A549 (cell line): Measurements from ENCODE around the gene ITGA1. TPM values are rescaled to one million over a fixed set of nuclear protein-coding genes. Genes with fewer than 3 reads are reported as not detected.

Experiments
- ATAC-seq, 2 experiments: fragments of 200-7000 bp in 1 of 2; fragments of >200 bp in 1 of 2; cut with Nextera tagmentation in 1 of 2; cut with Tn5 transposase in 1 of 2; 3 replicates each; pipeline versions ENCODE4 v1.8.0 to v1.9.1; 2018 to 2020; ENCODE audit warnings: mild to moderate bottlenecking in 1 of 2, moderate library complexity in 1 of 2
- CTCF ChIA-PET: fragments of 300-600 bp; sonication (Branson Sonifier 250); formaldehyde crosslinking; extraction: SDS; loops from one replicate; lab custom pipeline; 2021; ENCODE audit warnings: antibody characterized with exemption, inconsistent platforms; lab: Yijun Ruan, JAX
- POLR2A ChIA-PET: fragments of 350-600 bp; formaldehyde crosslinking; extraction: SDS; loops from one replicate; lab custom pipeline; 2021; ENCODE audit warnings: antibody characterized with exemption, inconsistent platforms; lab: Yijun Ruan, JAX
- DNase-seq, 2 experiments: peaks; one replicate each; pipeline versions ENCODE4 v3.0.0 to v3.0.0-alpha.2; 2011 to 2016; ENCODE audit warnings: low read depth in 1 of 2, low spot score in 1 of 2
- FAIRE-seq: peaks from 2 replicates; lab custom pipeline; 2011; peaks lifted over from hg19 to GRCh38; lab: Jason Lieb, UNC
- H3K27ac ChIP-seq, 2 experiments: fragments of >200 bp; sonication (Bioruptor Twin); formaldehyde crosslinking; 3 replicates each; pipeline ENCODE4 v1.5.1; 2016 to 2017
- H3K4me1 ChIP-seq: fragments of >200 bp; sonication (Bioruptor Twin); formaldehyde crosslinking; 3 replicates; pipeline ENCODE4 v1.6.1; 2016
- H3K4me2 ChIP-seq: fragments of >200 bp; sonication (Bioruptor Twin); formaldehyde crosslinking; 3 replicates; pipeline ENCODE4 v1.6.1; 2016
- H3K4me3 ChIP-seq: fragments of >200 bp; sonication (Bioruptor Twin); formaldehyde crosslinking; 3 replicates; pipeline ENCODE4 v1.5.1; 2016
- H3K9me3 ChIP-seq: fragments of >200 bp; sonication (Bioruptor Twin); formaldehyde crosslinking; 3 replicates; pipeline ENCODE4 v1.6.1; 2016
- CHD2 ChIP-seq: fragments of 150-350 bp; IDR thresholded peaks from 2 replicates; pipeline ENCODE4 v1.6.1; 2014; ENCODE audit warnings: low read length; ENCODE audit not compliant: partially characterized antibody
- EHF ChIP-seq: fragments of 250-450 bp; sonication (Bioruptor Pico); IDR thresholded peaks from 2 replicates; pipeline ENCODE4 v1.5.0; 2020; ENCODE audit warnings: mild to moderate bottlenecking
- ELK1 ChIP-seq: fragments of 150-350 bp; IDR thresholded peaks from 2 replicates; pipeline ENCODE4 v1.6.1; 2014; ENCODE audit warnings: low read depth, mild to moderate bottlenecking, low read length
- FOSL2 ChIP-seq, 2 experiments: fragments of 450-650 bp in 1 of 2; fragments of >200 bp in 1 of 2; sonication (Bioruptor Twin) in 1 of 2; formaldehyde crosslinking; IDR thresholded peaks; 2 replicates each; pipeline versions ENCODE4 v1.5.0 to v1.6.1; 2016 to 2020; ENCODE audit warnings: mild to moderate bottlenecking in 1 of 2, moderate library complexity in 1 of 2
- FOXS1 ChIP-seq: fragments of 250-450 bp; sonication (Bioruptor Pico); IDR thresholded peaks from 2 replicates; pipeline ENCODE4 v1.5.0; 2020; ENCODE audit warnings: mild to moderate bottlenecking, moderate library complexity
- HMGXB4 ChIP-seq: fragments of 250-450 bp; sonication (Bioruptor Pico); IDR thresholded peaks from 2 replicates; pipeline ENCODE4 v1.5.0; 2021; ENCODE audit warnings: mild to moderate bottlenecking, moderate library complexity, borderline replicate concordance
- MAX ChIP-seq: IDR thresholded peaks from 2 replicates; pipeline ENCODE4 v1.6.1; 2012
- MYC ChIP-seq: IDR thresholded peaks from 2 replicates; pipeline ENCODE4 v1.6.1; 2012; ENCODE audit warnings: mild to moderate bottlenecking, inconsistent platforms, low read length, improper control_type of control experiment, borderline replicate concordance
- NR3C1 ChIP-seq: fragments of >200 bp; sonication (Bioruptor Twin); formaldehyde crosslinking; IDR thresholded peaks from 3 replicates; pipeline ENCODE4 v1.6.1; 2017
- PHF8 ChIP-seq: fragments of 200-600 bp; sonication (generic); IDR thresholded peaks from 2 replicates; pipeline ENCODE4 v1.6.1; 2016; ENCODE audit warnings: low read depth, mild to moderate bottlenecking, antibody characterized with exemption, moderate library complexity, borderline replicate concordance
- POLR2A ChIP-seq: IDR thresholded peaks from 2 replicates; pipeline ENCODE4 v1.6.1; 2012; ENCODE audit warnings: mild to moderate bottlenecking, low read length
- RAD21 ChIP-seq, 2 experiments: fragments of >200 bp in 1 of 2; sonication (Bioruptor Twin) in 1 of 2; formaldehyde crosslinking in 1 of 2; IDR thresholded peaks in 1 of 2; conservative IDR thresholded peaks in 1 of 2; 2 replicates in 1 of 2; 3 replicates in 1 of 2; pipeline ENCODE4 v1.6.1; 2012 to 2018; ENCODE audit warnings: inconsistent platforms in 1 of 2
- REST ChIP-seq: fragments of 200-600 bp; sonication (generic); IDR thresholded peaks from 2 replicates; pipeline ENCODE4 v1.6.1; 2016; ENCODE audit warnings: antibody characterized with exemption, mild to moderate bottlenecking, moderate library complexity
- TP53 ChIP-seq: fragments of 250-450 bp; sonication (Bioruptor Pico); IDR thresholded peaks from 2 replicates; pipeline ENCODE4 v1.5.0; 2021; ENCODE audit warnings: mild to moderate bottlenecking, moderate library complexity
- ZFP36 ChIP-seq: fragments of 450-650 bp; IDR thresholded peaks from 2 replicates; pipeline ENCODE4 v1.6.1; 2014; ENCODE audit warnings: borderline replicate concordance; ENCODE audit not compliant: partially characterized antibody
- WGBS: methylation state at CpG from one replicate; pipeline ENCODE4 v1.1.6; 2017; ENCODE audit errors: missing lambda C conversion rate; 5-methylcytosine and 5-hydroxymethylcytosine counted together
- polyA plus RNA-seq, 4 experiments: library from polyadenylated mRNA; depleted of rRNA in 3 of 4; stranded (reverse); fragments of >200 nt; fragmentation: RNase III in 1 of 4; extraction: RNeasy Plus Mini Kit Qiagen cat#74134 plus additional on column Dnase treatment in 1 of 4; gene quantifications; 2 replicates in 3 of 4; 3 replicates in 1 of 4; pipeline ENCODE4 v1.2.3, GENCODE V29; 2011 to 2017

ITGA1 gene
- polyA plus RNA-seq, 2 of the 4 experiments (the other 2 are of a cell fraction): 1.5 to 5.5 TPM

GRCh38 chr5:52906845-52907244 lies 119.1 kb downstream of the ITGA1 start (continued):
- TF ChIP-seq PHF8: no peak

GRCh38 chr5:52909192-52909591 lies 121.5 kb downstream of the ITGA1 start:
- Histone ChIP-seq H3K4me1 (no peaks in the 10 kb centered on the region), H3K4me2 (no peak overlapping the region), H3K9me3 (no peaks in the 10 kb centered on the region), H3K4me3 (no peak overlapping the region), H3K27ac (no peak overlapping the region)
- 41% methylated on average over 1 of the region's 1 CpG for WGBS
- POLR2A ChIA-PET: no interaction called here
- ATAC-seq (no peak), DNase-seq (no peak), FAIRE-seq (no peak)
- CTCF ChIA-PET: interaction anchor here (1.2 to 1.6 kb wide), 2 partner anchors 12 to 122 kb away, joined by 3 to 4 read pairs; no protein-coding TSS in a partner anchor
- TF ChIP-seq RAD21 (conservative IDR thresholded peaks at IDR 0.05 in 1 of 2, IDR thresholded peaks at IDR 0.05 in 1 of 2) (no peak), MYC (no peak), FOSL2 (IDR thresholded peaks at IDR 0.05) (no peak), FOSL2 (CRISPR knock-in tag; IDR thresholded peaks at IDR 0.05) (no peak), TP53 (CRISPR knock-in tag) (no peak), FOXS1 (CRISPR knock-in tag) (no peak), CHD2 (no peak), ZFP36 (no peak), ELK1 (no peak), REST (no peak), MAX (no peak), POLR2A (no peak), NR3C1 (no peak), EHF (CRISPR knock-in tag) (no peak)

GRCh38 chr5:52910071-52910470 lies 122.4 kb downstream of the ITGA1 start:
- no peak for DNase-seq
- CTCF ChIA-PET: no interaction called here
- no peak for TF ChIP-seq HMGXB4 (CRISPR knock-in tag)
- no peak for TF ChIP-seq FOXS1 (CRISPR knock-in tag)
- TF ChIP-seq, all 56 proteins: peak for 0
- Histone ChIP-seq H3K27ac (no peak overlapping the region), H3K4me3 (no peak overlapping the region), H3K4me2 (no peak overlapping the region), H3K9me3 (no peaks in the 10 kb centered on the region), H3K4me1 (no peaks in the 10 kb centered on the region)
- 48% methylated on average over 8 of the region's 8 CpGs for WGBS
- ATAC-seq (no peak), FAIRE-seq (no peak)
- POLR2A ChIA-PET: no interaction called here
